HUDEP-2 (cell line): Measurements from ENCODE around the gene RPL15.

Experiments used
- DNase-seq, 76 experiments: peaks; one replicate each; lab custom pipeline; 2025; ENCODE audit not compliant: unreplicated experiment in 76 of 76; lab: John Stamatoyannopoulos, UW

RPL15 gene

DNA sequence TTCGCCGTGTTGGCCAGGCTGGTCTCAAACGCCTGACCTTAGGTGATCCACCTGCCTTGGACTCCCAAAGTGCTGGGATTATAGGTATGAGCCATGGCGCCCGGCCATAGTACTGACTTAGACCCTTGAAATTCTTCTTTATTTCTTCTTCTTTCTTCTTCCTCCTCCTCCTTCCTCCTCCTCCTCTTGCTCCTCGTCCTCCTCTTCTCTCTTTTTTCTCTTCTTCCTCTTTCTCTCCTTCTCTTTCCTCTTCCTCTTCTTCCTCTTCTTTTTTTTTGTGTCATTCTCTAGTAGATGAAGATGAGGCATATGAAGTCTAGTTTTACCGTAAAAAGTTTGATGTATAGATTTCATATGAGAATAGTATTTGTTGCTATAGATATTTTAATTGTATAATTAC lies 9.3 kb downstream of the RPL15 start:
- DNase-seq: no peak

DNA sequence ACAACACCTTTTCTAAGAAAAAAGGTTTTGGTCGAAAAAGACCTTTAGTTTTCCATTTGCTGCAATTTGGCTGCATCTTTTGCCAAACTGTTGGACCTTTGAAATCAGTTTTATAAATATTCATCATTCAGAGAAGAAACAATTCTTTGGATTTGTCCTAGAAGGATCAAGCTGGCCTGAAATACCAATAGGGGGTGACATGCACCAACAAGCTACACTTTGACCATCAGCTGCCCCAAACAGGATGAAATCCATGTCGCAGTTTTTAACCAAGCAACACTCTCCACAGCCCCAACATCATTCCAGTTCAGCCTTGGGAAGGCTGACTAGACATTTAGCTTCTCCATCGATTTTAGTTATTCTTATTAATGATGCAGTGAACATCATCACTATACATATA lies 9.8 kb downstream of the RPL15 start:
- DNase-seq: no peak

DNA sequence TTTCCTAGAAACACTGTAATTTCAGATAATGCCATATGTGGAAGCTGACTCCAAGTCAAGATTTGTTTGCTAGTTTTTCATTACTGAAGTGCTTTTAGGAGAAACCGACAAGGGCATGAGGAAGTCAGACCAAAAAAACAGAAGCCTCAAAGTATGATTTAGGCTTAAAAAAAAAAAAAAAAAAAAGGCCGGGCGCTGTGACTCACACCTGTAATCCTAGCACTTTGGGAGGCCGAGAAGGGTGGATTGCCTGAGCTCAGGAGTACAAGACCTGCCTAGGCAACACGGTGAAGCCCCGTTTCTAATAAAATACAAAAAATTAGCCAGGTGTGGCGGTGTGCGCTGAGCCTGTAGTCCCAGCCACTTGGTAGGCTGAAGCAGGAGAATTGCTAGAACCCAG lies 11.6 kb downstream of the RPL15 start:
- no peak for DNase-seq

DNA sequence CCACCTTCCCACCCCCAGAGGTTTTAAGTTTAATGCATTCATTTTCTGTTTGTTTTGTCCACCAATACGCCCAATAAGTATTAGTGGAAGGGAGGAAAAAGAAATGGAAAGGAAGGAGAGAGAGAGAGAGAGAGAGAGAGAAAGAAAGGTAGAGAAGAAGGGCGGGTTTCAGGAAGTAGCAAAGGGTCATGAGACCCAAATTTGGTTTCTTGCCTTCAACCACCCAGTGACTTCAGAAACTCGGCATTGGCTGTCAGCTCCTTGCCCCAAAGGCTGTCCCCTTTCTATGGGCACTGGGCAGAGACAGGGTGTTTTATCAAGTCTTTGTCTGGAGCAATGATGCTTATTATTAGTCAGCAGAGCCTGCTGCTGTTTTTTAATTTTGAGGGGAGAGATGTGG lies 14.7 kb downstream of the RPL15 start:
- no peak for DNase-seq

- DNase-seq: no peak
Measured at GRCh38 chr3:23932571-23932970, 15.6 kb downstream of the RPL15 start.

DNA sequence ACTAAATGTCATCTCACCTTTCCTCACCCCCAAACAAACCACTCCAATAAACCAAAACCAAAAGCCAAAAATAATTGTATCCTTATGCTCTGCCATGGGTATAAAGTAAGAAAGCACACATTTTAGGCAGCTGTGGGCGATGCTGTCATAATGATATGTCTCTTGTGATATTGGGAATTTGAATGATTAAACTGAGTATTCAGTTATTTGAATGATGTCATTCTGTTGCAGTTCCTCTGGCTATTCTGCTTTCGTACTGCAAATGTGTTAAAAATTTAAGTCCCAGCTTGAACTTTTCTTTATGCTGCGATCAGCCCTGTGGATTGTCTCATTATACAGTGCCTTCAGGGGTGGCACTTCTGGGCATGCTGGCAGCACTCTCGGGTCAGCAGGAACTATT lies 17.3 kb downstream of the RPL15 start:
- no peak for DNase-seq

DNA sequence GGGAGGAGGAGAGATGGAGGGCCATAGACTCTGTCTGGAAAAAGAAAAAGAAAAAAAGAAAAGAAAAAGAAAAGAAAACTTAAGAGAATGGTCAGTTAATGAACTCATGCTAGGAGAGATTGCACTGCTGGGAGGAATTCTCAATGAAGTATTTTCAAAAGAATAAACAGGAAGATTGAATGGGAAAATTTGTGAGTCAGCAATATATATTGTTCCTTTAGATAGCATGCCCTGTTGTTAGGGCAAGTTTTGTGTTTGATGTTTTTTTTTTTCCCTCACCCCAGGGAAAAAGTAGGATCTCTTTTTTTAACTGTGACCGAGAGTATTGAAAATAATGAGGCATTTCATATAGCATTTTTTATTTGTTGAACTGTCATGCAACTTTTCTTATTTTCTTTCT lies 20.4 kb downstream of the RPL15 start:
- no peak for DNase-seq

DNA sequence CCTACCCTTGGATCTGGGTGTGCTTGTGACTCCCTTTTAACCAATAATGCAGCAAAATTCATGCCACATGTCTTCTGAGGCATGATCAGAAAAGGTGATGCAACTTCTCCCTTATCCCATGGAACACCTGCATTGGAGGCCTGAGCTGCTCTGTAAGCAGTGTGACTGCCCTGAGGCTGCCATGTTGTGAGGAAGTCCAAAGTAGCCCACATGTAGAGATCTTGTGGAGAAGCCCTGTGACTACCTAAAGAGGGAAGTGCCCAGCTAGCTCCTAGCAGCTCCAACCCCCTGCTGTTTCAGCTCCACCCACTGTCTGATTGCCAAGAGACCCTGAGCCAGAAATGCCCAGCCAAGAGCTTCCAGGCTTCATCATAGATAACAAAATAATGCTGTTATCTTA lies 21.8 kb downstream of the RPL15 start:
- DNase-seq: peak in 4 of 76 experiments; percentile 9 to 28 (median 15)

- no peak for DNase-seq
Measured at GRCh38 chr3:23940775-23941174, 23.8 kb downstream of the RPL15 start.

- DNase-seq: no peak
Measured at GRCh38 chr3:23941440-23941839, 24.5 kb downstream of the RPL15 start.

DNA sequence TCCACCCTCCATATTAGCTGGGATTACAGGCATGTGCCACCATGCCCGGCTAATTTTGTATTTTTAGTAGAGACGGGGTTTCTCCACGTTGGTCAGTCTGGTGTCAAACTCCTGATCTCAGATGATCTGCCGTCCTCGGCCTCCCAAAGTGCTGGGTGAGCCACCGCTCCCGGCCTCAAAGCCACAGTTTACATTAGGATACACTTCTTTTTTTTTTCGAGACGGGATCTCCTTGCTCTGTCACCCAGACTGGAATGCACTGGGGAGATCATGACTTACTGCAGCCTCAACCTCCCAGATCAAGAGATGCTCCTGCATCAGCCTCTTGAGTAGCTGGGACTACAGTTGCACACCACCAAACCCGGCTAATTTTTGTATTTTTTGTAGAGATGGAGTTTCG lies 25.6 kb downstream of the RPL15 start:
- DNase-seq: no peak

DNA sequence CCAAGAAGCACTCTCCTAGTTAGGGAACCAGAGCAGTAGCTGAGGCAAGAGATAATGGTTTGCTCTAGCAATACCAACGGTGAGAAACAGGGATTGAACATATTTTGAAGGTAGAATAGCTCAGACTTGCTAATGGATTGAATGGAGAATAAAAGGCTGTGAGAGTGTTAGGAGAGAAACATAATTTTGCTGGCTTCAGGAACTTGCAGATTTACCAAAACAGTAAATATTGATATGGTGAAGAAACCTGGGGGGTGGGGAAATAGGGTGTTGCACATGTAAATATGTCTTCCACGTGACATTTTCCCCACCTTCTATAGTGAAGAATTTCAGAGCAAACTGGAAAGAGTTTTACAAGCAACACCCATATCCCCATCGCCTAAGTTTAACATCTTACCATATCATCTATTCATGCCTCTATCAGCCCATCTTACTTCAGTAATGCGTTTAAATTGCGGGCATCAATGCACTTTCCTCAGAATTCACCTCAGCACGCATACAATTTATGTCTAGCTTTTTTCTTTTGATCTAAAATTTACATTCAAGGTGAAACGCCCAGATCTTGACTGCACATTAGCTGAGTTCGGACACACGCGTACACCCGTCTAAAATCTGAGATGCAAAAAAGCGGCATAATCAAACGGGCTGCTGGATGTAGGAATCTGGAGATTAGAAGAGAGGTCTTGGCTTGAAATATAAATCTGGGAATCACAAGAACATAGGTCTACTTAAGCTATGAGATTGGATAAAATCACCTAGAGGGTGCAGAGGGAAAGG lies 27.3 kb downstream of the RPL15 start:
- DNase-seq: no peak

DNA sequence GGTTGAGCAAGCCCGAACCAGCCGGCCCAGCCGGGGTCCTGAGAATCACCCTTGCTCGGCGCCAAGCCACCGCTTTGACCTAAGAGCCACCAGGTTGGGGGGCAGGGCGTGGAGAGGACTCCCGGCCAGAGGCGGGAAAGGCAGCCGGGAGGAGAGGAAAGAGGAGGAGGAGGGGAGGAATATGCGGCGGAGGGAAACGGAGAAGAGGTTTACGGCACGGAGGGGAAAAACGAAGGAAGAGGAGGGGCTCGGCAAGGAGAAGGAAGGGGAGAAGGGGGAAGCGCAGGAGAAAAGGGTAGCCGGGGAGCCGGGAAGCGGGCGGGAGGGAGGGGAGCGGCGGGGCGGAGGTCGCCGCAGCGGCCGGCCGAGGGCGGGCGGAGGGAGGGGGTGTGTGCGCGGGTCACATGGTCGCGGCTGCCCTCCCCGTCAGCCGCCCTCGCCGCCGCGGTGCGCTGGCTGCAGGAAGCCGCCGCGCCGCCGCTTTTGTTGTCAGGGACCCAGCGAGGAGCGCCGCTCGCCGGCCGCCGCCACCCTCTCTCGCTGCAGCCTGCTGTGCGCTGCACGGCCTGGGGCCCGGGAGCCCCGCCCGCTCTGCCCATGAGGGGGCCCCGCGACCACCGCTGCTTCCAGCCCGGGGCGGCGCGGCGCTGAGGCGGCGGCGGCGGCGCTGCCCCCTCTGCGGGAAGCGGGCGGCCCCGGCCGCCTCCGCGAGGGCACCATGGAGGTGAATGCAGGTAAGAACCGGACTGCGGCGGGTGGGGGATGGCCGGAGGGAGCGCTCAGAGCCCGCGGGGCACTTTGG lies 28.1 kb downstream of the RPL15 start, which contains the start of gene NR1D2:
Gene NR1D2 (plus strand): TSS at position 426 of the 802 bp plus-strand sequence. CDS start 293 bp downstream, at position 719.
- DNase-seq: peak in 56 of 76 experiments; percentile 5 to 76 (median 50)

DNA sequence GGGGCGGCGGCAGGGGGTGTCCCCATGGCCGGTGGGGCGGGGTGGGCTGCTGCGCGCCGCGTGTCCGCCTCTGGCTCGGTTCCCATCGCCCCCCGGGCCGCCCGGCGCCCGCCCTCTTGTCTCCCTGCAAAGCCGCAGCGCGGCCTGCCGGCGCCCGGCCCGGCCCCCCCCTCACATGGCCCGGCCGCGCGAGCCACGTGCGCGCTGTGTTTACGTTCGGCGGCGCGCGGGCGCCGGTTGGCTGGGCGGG lies 28.7 kb downstream of the RPL15 start:
- no peak for DNase-seq

GRCh38 chr3:23945913-23946687 lies 29.2 kb downstream of the RPL15 start:
- peak; percentile 7 to 98 (median 94) for DNase-seq

GRCh38 chr3:23948761-23949160 lies 31.8 kb downstream of the RPL15 start:
- DNase-seq: no peak

- DNase-seq: no peak
Measured at GRCh38 chr3:23949784-23950183, 32.9 kb downstream of the RPL15 start.

DNA sequence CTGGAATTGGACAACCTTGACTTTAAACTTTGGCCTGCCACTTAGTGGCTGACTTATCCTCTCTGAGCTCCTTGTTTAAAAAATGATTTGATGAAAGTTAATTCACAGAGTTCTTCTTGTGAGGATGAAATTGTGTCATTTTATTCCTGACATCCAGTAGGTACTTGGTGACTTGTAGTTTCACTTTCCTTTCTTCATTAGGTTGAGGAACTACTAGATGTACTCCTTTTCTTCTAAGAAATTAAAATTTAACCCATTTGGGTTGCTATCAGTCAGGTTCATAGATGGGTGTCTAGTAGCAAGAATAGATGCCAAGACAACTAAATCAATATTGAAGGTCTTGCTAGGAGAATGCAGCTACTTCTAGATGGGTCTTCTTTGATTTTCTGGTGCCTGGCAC lies 33.4 kb downstream of the RPL15 start:
- DNase-seq: no peak

DNA sequence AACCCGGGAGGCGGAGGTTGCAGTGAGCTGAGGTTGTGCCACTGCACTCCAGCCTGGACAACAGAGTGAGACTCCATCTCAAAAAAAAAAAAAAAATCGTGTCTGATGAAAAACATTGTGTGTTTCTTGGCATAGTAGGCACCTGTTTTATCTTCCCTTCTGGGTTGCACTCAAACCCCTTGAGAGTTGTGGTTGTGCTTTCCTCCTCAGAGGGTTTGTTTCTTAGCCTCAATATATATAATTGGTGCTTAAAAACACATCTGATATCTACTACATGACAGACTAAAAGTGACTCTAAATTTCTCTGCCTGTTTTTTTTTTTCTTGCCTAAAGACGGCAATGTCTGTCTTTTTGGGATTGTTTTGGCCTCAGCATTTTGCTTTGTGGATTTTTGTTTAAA lies 35.7 kb downstream of the RPL15 start:
- no peak for DNase-seq

DNA sequence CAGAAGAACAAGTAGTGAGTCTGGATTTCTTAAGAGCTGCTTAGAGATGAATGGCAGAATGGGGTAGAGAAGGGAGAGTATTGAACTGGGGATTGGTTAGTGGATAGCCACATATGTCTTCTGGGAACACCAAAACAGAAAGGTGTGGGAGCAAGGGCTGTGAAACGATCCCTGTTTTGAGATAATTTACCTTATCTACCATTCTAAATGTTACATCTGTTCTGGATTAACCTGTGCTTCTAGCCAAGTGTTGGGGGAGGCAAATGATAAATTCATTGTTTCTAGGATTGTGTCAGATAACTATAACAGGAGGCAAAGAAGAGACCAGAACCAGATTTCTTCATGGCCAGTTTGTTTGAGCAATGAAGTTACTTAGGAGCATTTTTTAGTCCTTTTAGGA lies 36.6 kb downstream of the RPL15 start:
- DNase-seq: no peak

DNA sequence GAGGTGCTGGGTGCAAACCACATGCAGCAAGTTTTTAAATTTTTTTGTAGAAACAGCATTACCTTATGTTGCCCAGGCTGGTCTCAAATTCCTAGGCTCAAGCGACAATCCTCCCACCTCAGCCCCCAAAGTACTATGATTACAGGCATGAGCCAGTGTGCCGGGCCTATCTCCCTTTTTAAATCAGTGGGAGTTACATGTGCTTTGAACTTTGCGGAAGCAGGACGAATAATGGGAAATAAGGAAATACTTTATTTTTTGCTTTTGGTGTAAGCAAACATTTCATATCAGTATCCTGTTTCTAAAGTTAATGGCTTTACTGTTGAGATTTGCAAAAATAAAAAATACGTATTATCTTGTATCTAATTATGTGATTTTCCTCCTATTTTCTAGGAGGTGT lies 37.2 kb downstream of the RPL15 start:
- no peak for DNase-seq

- no peak for DNase-seq
Measured at GRCh38 chr3:23956701-23957100, 39.8 kb downstream of the RPL15 start.
